GM06990 (cell line): Measurements from ENCODE around the gene GPHA2.

Source experiments
- DNase-seq: peaks from one replicate; pipeline ENCODE4 v3.0.0-alpha.2; 2011; ENCODE audit not compliant: insufficient read length; ENCODE audit errors: extremely low read depth
- H3K27me3 ChIP-seq: replicated peaks from 2 replicates; pipeline ENCODE4 v1.6.0; 2011; ENCODE audit warnings: low read length; ENCODE audit not compliant: control insufficient read depth, insufficient read depth
- H3K36me3 ChIP-seq: 2 replicates; pipeline ENCODE4 v1.5.1; 2011; ENCODE audit warnings: low read length; ENCODE audit not compliant: control insufficient read depth, insufficient read depth
- H3K4me3 ChIP-seq: replicated peaks from 2 replicates; pipeline ENCODE4 v1.5.1; 2011; ENCODE audit warnings: low read depth, mild to moderate bottlenecking, control low read depth, low read length
- TF ChIP-seq, protein P1 (sequence below): IDR thresholded peaks from 2 replicates; pipeline ENCODE4 v1.5.1; 2011; ENCODE audit warnings: low read length, control low read depth, mild to moderate bottlenecking, inconsistent platforms; ENCODE audit not compliant: insufficient read depth, poor library complexity, severe bottlenecking

GPHA2 gene

DNA sequence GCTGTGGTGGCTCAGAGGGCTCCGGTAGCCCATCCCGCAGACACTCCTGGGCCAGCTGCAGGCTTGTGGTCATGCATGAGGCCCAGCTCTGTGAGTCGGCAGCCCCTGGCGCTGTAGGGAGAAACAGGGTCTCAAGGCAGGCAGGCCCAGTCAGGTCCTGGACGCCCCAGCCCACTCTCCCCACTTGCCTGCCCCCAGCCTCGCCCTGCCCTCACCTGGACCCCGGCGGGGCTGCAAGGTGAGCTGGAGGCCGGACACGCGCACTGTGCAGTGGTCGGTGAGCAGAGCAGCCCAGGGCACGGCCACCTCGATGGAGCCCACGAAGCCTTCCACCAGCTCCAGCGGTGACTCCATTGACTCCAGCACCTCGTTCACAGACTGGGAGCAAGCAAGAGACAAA is 21.6 kb downstream of the GPHA2 start:
- Histone ChIP-seq H3K36me3 (peaks cover 30% of the 10 kb centered on the region), H3K4me3 (no peak overlapping the region), H3K27me3 (no peaks in the 10 kb centered on the region)
- DNase-seq: no peak
- TF ChIP-seq, protein P1, sequence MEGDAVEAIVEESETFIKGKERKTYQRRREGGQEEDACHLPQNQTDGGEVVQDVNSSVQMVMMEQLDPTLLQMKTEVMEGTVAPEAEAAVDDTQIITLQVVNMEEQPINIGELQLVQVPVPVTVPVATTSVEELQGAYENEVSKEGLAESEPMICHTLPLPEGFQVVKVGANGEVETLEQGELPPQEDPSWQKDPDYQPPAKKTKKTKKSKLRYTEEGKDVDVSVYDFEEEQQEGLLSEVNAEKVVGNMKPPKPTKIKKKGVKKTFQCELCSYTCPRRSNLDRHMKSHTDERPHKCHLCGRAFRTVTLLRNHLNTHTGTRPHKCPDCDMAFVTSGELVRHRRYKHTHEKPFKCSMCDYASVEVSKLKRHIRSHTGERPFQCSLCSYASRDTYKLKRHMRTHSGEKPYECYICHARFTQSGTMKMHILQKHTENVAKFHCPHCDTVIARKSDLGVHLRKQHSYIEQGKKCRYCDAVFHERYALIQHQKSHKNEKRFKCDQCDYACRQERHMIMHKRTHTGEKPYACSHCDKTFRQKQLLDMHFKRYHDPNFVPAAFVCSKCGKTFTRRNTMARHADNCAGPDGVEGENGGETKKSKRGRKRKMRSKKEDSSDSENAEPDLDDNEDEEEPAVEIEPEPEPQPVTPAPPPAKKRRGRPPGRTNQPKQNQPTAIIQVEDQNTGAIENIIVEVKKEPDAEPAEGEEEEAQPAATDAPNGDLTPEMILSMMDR: no peak

DNA sequence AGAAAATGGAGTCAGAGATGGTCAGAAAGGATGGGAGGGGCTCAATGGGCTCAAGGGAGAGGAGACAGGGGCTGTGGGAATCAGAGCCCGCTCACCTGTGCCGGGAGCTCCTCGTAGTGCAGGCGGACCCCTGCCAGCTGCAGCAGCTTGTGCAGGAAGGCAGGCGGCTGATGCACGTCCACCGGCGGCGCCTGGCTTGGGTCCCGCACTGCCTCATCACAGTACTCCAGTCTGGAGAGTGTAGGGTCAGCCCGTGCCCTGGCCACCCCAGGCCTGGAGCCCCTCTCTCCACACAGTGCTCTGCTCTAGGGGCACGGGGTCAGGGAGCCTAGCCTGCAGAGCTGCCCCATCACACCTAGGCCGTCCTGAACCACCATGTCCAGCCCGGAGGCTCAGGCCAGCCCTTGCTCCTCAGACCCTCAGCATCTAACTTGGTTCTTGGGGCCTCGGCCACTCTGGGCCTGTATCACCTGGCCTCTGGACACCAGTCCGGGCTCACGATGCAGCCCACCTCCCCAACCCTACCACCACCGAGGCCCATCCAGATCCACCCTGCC is 22.4 kb downstream of the GPHA2 start:
- H3K36me3 ChIP-seq: peaks cover 32% of the 10 kb centered on the region
- TF ChIP-seq, protein P1: no peak
- no peak for DNase-seq

DNA sequence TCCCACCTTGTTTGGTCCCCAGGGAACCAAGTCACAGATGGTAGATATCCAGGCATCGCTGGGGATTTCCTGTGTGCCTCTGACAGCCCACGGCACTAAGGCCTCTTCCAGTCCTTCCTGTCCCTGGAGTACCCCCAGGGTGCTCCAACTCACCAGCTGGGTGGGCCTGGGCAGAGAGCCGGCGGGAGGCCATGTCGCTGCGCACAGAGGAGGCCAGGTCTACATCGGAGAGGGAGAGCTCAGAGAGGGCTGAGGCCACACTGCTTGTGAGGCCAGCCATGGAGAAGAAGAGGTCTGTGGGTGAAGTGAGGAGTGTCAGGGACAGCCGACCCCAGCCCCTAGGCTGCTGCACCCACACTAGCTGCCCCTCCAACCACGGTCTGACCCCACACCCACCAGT is 24.0 kb downstream of the GPHA2 start:
- Histone ChIP-seq H3K36me3 (peaks cover 36% of the 10 kb centered on the region), H3K27me3 (no peaks in the 10 kb centered on the region), H3K4me3 (no peak overlapping the region)
- TF ChIP-seq, protein P1: no peak
- no peak for DNase-seq

More for the DNA sequence above, 22.4 kb downstream of the GPHA2 start:
- Histone ChIP-seq H3K4me3 (no peak overlapping the region), H3K27me3 (no peaks in the 10 kb centered on the region)

DNA sequence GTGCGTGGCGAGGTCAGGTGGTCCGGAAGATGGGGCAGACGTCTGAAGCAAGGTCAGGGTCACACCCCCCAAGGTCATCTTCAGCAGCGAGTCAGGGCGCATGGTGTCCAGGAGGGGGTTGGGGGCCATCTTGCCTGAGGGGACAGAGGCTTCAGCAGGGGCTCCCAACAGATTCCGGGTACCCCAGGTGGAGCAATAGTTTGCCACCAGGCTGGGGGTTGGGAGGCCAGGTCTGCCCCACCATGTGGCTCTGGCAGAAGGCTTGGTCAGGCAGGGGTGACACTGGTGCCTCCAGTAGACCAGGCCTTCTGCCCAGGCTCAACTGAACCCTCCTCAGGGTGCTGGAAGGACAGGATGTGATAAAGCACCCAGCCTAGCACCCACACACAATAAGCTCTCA is 24.6 kb downstream of the GPHA2 start:
- DNase-seq: no peak
- Histone ChIP-seq H3K36me3 (peaks cover 40% of the 10 kb centered on the region), H3K27me3 (no peaks in the 10 kb centered on the region), H3K4me3 (no peak overlapping the region)
- TF ChIP-seq, protein P1: no peak

DNA sequence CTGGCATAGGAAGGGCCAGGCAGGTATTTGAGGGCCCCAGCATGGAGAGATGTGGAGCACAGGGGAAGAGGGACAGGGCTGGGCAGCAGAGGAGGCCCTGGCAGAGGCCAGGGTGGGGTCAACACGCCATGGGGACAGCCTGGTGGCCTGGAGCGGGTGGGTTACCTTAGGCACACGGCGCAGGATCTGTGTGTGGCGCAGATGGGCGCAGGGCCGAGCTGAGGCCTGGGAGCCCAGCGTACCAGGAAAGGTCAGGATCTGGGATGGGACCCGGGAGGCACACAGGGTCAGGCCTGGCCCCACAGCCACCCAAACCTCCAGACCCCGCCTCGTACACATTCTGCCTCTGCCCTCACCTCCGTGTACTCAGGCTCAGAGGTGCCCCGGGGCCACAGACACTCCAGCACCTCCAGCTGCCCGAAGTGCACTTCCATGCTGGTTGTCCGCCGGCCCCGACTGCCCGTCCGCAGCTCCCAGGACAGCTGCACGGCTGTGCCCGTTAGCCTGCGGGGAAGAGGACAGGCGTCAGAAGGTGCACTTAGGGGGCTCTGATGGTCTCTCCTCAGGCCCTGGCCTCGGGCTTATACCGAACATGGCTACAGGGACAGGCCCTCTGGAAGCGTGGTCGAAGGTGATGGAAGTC is 25.1 kb downstream of the GPHA2 start:
- TF ChIP-seq, protein P1: no peak
- H3K36me3 ChIP-seq: peaks cover 45% of the 10 kb centered on the region
- DNase-seq: no peak

More for the DNA sequence above, 25.1 kb downstream of the GPHA2 start:
- Histone ChIP-seq H3K4me3 (no peak overlapping the region), H3K27me3 (no peaks in the 10 kb centered on the region)
